KBM-7 (cell line): Measurements from ENCODE around the gene CFAP410.

Source experiments
- DNase-seq: peaks from one replicate; pipeline ENCODE4 v3.0.0-alpha.2; 2015
- in situ Hi-C: fragments of 300-500 bp; cut with MboI; formaldehyde crosslinking; loops from 2 replicates; pipeline ENCODE4 v1.14.3; 2020; ENCODE audit warnings: low sequenced_read_pairs, low pct_unique_long_range_greater_than_20kb, mixed read lengths

Gene CFAP410

GRCh38 chr21:44338971-44339910 lies at the start of gene CFAP410:
TSS of gene CFAP410 (minus strand) at chr21:44339390. CDS start at chr21:44339194, 196 bp downstream.
- in situ Hi-C loops: loop anchor here (25.0 kb wide), 1 partner anchor 527 kb away; no protein-coding TSS in a partner anchor
- peak; percentile 96 for DNase-seq

GRCh38 chr21:44384968-44385367 lies 45.8 kb upstream of the CFAP410 start:
- in situ Hi-C loops: no loop called here
- DNase-seq: no peak

- DNase-seq: no peak
- in situ Hi-C loops: no loop called here
Observed at GRCh38 chr21:44383216-44383615, 44.0 kb upstream of the CFAP410 start.

GRCh38 chr21:44382536-44382935 lies 43.3 kb upstream of the CFAP410 start:
- no peak for DNase-seq
- in situ Hi-C loops: no loop called here

- DNase-seq: no peak
- in situ Hi-C loops: no loop called here
Observed at GRCh38 chr21:44381874-44382273, 42.7 kb upstream of the CFAP410 start.

- no peak for DNase-seq
- in situ Hi-C loops: no loop called here
Observed at GRCh38 chr21:44380876-44381275, 41.7 kb upstream of the CFAP410 start.

GRCh38 chr21:44379991-44380865 lies 41.0 kb upstream of the CFAP410 start:
- in situ Hi-C loops: no loop called here
- no peak for DNase-seq

- DNase-seq: no peak
- in situ Hi-C loops: no loop called here
Observed at GRCh38 chr21:44379515-44379848, 40.3 kb upstream of the CFAP410 start.

GRCh38 chr21:44378646-44379514 lies 39.7 kb upstream of the CFAP410 start:
- in situ Hi-C loops: no loop called here
- DNase-seq: no peak

GRCh38 chr21:44377922-44378645 lies 38.9 kb upstream of the CFAP410 start:
- no peak for DNase-seq
- in situ Hi-C loops: no loop called here

- DNase-seq: no peak
- in situ Hi-C loops: no loop called here
Observed at GRCh38 chr21:44377201-44377921, 38.2 kb upstream of the CFAP410 start.

- no peak for DNase-seq
- in situ Hi-C loops: no loop called here
Observed at GRCh38 chr21:44376606-44377005, 37.4 kb upstream of the CFAP410 start.

- in situ Hi-C loops: no loop called here
Observed at GRCh38 chr21:44375761-44376241, 36.6 kb upstream of the CFAP410 start.

GRCh38 chr21:44375281-44375651 lies 36.1 kb upstream of the CFAP410 start:
- in situ Hi-C loops: no loop called here
- peak; percentile 88 for DNase-seq

More at GRCh38 chr21:44375761-44376241, 36.6 kb upstream of the CFAP410 start:
- no peak for DNase-seq

- no peak for DNase-seq
- in situ Hi-C loops: loop anchor here (25.0 kb wide), 1 partner anchor 513 kb away; no protein-coding TSS in a partner anchor
Observed at GRCh38 chr21:44374601-44375280, 35.6 kb upstream of the CFAP410 start.

- no peak for DNase-seq
- in situ Hi-C loops: loop anchor here (25.0 kb wide), 1 partner anchor 515 kb away; no protein-coding TSS in a partner anchor
Observed at GRCh38 chr21:44372616-44373015, 33.4 kb upstream of the CFAP410 start.

GRCh38 chr21:44371596-44371995 lies 32.4 kb upstream of the CFAP410 start:
- DNase-seq: no peak
- in situ Hi-C loops: loop anchor here (25.0 kb wide), 1 partner anchor 516 kb away; no protein-coding TSS in a partner anchor
